ENCODE results near the gene GGCT.

DNA sequence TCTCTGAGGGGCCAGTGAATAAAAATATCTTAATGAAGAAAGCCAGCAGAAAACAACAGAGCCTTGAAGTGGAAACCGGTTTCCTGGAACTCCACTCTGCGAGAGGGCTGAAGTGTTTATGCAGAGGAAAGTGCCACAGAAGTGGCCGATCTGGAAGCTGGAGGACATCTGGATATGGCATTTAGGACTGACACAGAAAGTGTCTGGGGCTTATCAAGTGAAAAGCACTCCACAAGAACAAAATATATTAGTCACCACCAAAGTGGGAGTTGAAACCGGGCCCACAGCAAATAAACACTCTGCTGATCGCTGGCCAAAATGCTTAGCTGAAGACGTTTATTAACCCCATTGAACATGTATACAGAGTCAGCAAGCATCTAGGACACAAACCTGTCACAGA is 33.9 kb downstream of the GGCT start:
- TF ChIP-seq, protein P1, sequence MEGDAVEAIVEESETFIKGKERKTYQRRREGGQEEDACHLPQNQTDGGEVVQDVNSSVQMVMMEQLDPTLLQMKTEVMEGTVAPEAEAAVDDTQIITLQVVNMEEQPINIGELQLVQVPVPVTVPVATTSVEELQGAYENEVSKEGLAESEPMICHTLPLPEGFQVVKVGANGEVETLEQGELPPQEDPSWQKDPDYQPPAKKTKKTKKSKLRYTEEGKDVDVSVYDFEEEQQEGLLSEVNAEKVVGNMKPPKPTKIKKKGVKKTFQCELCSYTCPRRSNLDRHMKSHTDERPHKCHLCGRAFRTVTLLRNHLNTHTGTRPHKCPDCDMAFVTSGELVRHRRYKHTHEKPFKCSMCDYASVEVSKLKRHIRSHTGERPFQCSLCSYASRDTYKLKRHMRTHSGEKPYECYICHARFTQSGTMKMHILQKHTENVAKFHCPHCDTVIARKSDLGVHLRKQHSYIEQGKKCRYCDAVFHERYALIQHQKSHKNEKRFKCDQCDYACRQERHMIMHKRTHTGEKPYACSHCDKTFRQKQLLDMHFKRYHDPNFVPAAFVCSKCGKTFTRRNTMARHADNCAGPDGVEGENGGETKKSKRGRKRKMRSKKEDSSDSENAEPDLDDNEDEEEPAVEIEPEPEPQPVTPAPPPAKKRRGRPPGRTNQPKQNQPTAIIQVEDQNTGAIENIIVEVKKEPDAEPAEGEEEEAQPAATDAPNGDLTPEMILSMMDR (IDR thresholded peaks at IDR 0.05) = no peak
- TF ChIP-seq POLR2A (IDR thresholded peaks at IDR 0.05) = peak in 1 of 2 donors; percentile 10
